GM10266 (cell line): ENCODE data around the gene UNC5C.

ENCODE experiments used
- DNase-seq: peaks from one replicate; pipeline ENCODE4 v3.0.0; 2012; ENCODE audit errors: extremely low spot score
- TF ChIP-seq, protein P1 (sequence below): IDR thresholded peaks from 2 replicates; pipeline ENCODE4 v1.5.1; 2012; ENCODE audit warnings: mild to moderate bottlenecking, low read depth; ENCODE audit not compliant: control insufficient read depth, insufficient read depth; ENCODE audit errors: missing control alignments

The UNC5C gene

DNA sequence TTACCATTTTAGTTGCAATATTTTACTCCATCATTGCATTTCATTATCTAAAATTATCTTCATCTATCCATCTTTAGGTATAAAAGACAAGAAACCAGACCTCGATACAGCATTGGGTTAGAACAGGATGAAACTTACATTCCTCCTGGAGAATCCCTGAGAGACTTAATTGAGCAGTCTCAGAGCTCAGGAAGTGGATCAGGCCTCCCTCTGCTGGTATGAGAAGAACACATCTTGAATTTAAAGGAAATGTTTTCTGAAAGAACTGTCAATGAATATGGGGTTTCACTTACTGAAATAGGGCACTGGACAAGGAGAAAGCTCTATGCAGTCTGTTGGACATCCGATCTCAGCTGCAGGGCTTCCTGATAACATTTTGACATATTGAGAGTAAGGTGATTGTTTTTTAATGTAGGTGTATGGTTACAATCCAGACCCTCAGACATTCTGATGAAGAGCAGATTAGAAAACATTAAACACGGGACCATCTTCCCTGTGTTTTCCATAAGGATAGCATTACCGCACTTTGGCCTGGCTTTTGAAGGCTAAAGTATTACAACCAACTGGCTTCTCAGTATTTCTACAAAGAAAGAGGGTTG lies 423.8 kb downstream of the UNC5C start:
- DNase-seq = no peak
- TF ChIP-seq, protein P1, sequence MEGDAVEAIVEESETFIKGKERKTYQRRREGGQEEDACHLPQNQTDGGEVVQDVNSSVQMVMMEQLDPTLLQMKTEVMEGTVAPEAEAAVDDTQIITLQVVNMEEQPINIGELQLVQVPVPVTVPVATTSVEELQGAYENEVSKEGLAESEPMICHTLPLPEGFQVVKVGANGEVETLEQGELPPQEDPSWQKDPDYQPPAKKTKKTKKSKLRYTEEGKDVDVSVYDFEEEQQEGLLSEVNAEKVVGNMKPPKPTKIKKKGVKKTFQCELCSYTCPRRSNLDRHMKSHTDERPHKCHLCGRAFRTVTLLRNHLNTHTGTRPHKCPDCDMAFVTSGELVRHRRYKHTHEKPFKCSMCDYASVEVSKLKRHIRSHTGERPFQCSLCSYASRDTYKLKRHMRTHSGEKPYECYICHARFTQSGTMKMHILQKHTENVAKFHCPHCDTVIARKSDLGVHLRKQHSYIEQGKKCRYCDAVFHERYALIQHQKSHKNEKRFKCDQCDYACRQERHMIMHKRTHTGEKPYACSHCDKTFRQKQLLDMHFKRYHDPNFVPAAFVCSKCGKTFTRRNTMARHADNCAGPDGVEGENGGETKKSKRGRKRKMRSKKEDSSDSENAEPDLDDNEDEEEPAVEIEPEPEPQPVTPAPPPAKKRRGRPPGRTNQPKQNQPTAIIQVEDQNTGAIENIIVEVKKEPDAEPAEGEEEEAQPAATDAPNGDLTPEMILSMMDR = peak; percentile 11

DNA sequence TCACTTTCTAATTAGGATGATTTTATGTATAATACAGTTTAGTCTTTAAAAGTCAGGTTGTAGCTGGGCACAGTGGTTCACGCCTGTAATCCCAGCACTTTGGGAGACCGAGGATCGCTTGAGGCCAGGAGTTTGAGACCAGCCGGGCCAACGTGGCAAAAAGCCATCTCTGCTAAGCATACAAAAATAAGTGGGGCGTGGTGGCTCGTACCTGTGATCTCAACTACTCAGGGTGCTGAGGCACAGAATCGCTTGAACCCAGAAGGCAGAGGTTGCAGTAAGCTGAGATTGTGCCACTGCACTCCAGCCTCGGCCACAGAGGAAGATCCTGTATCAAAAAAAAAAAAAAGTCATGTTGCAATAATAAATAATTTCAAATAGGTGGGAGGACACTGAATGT lies 426.8 kb downstream of the UNC5C start:
- TF ChIP-seq, protein P1 = no peak

DNA sequence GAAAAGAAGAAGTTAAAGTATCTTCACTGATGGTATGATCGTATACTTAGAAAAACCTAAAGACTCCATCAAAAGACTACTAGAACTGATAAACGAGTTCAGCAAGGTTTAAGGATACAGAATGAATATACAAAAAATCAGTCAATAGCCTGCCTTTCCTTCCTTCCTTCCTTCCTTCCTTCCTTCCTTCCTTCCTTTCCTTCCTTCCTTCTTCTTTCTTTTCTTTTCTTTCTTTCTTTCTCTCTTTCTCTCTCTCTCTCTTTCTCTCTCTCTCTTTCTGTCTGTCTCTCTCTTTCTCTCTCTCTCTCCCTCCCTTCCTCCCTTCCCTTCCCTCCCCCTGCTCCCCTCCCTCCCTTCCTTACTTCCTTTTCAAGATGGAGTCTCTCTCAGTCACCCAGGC lies 428.3 kb downstream of the UNC5C start:
- TF ChIP-seq, protein P1 = no peak
- no peak for DNase-seq

More for the DNA sequence above, 426.8 kb downstream of the UNC5C start:
- no peak for DNase-seq

DNA sequence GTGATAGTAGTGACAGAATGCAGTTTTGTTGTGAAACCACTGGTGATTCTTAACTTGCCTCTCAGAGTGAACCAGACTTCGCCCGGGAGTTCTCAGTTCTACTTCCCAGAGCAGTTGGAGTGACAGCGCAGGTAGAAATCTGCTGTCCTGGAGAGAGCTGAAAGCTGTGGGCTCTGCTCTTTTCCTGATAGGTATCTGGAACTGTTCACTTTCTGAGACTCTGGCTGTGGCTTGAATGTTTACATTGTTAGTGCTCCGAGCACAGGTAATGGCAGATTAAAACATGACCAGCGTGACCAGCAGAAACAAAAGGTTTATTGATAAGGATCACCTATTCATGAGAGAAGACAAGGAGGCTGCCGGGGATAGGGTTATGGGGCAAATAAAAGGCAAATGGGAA lies 430.3 kb downstream of the UNC5C start:
- TF ChIP-seq, protein P1 = no peak
- no peak for DNase-seq

DNA sequence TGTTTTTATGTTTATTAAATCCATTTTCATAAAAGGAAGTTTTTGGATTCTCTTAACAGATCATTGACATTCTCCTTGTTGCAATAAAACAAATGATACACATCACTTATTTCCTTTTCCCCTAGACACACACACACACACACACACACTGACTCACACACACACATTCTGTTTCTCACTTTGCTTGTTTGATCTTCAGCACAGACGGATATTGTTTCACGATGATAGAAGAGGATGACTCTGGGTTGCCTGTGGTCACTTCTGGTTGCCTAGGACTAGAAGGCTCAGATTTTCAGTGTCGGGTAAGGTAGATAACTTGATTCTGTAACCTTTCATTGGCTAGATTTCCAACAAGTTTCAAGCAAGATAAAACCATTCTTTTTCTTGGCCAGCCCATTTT lies 434.3 kb downstream of the UNC5C start:
- DNase-seq = no peak
- TF ChIP-seq, protein P1 = no peak
